ENCODE data around the gene HPSE2.

Gene HPSE2

DNA sequence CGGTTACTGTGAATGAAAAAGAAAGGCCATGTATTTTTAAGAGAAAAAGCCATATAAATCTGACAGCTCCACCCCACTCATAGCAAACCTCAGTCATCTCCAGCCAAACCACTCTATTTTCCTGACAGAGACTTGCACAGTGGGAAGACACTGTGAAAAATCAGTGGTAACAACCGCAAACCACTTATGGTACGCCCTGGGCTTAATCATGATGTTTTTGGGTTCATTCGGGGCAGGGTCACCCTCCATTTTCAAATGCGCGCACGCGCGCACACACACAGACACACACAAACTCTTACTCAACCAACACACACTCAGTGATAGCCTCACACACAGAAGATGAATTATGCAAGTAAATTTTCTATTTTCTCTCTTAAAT lies 706.9 kb downstream of the HPSE2 start:
- TF ChIP-seq, protein P1, sequence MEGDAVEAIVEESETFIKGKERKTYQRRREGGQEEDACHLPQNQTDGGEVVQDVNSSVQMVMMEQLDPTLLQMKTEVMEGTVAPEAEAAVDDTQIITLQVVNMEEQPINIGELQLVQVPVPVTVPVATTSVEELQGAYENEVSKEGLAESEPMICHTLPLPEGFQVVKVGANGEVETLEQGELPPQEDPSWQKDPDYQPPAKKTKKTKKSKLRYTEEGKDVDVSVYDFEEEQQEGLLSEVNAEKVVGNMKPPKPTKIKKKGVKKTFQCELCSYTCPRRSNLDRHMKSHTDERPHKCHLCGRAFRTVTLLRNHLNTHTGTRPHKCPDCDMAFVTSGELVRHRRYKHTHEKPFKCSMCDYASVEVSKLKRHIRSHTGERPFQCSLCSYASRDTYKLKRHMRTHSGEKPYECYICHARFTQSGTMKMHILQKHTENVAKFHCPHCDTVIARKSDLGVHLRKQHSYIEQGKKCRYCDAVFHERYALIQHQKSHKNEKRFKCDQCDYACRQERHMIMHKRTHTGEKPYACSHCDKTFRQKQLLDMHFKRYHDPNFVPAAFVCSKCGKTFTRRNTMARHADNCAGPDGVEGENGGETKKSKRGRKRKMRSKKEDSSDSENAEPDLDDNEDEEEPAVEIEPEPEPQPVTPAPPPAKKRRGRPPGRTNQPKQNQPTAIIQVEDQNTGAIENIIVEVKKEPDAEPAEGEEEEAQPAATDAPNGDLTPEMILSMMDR (conservative IDR thresholded peaks at IDR 0.05): no peak
- no peak overlapping the region for H3K27ac ChIP-seq

DNA sequence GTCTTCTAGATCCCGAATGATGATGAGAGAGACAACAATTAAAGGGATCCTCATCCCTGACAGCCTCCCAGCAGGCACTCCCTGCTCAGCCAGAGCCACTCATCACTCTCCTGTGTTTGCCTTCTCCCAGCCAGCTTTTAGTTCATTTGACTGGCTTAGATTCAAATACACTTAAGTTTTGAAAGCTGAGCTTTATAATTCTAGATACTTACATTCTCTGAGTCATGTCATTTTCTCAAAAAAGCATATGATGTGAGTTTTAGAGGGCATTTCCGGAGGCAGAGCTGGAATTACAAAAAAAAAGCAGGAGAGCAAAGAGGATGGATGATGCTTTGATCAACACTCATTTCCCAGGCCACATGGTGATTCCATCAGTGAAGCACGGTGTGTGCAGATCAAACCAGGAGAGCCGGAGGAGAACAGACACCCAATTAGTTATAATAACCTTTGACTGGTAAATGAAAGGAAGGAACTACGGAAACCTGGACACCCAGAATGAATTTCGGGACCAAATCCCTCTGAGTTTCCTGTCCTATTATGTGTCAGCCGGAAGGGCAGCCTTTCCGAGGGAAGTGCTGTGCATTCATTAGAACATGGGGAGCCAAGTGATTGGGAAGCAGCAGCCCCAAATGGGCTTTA lies 707.4 kb downstream of the HPSE2 start:
- no peak overlapping the region for H3K27ac ChIP-seq
- TF ChIP-seq, protein P1 (conservative IDR thresholded peaks at IDR 0.05): no peak

DNA sequence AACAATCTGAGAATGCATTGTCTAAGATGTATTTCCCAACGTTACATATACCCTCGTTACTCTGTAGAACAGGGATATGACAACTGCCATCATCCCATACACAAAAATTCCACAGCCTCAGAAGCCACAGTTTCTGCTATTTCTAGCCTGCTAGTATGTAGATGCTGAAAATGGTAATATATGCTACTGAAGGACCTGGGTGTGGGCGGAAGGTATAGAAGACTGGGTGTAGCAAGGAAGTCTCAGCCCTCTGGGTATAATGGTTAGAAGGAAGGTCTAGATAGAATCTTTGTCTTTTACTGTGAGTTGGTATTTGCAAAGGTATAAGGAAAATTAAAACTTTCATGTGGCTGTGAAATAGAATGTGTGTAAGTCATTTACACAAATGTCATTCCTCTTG lies 709.7 kb downstream of the HPSE2 start:
- no peak overlapping the region for H3K27ac ChIP-seq
- TF ChIP-seq, protein P1 (conservative IDR thresholded peaks at IDR 0.05): no peak

DNA sequence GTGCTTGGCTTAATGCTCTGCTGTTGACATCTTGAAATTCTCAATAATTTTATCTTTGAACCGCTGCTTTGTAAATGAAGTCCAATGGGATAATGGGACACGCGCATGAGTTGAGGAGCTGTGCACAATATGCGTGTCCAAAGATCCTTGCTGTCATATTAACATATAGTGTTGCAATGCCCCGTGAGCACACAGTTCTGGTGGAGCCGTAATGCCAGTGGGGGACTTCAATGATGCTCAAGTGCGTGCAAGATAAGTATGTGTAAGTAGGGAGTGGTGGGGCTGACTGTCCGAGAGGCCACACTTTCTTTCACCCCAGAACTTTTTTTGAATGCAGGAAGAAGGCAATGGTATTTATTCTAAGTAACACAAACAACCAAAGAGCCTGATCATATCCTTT lies 711.5 kb downstream of the HPSE2 start:
- TF ChIP-seq, protein P1 (conservative IDR thresholded peaks at IDR 0.05): no peak
- no peak overlapping the region for H3K27ac ChIP-seq

DNA sequence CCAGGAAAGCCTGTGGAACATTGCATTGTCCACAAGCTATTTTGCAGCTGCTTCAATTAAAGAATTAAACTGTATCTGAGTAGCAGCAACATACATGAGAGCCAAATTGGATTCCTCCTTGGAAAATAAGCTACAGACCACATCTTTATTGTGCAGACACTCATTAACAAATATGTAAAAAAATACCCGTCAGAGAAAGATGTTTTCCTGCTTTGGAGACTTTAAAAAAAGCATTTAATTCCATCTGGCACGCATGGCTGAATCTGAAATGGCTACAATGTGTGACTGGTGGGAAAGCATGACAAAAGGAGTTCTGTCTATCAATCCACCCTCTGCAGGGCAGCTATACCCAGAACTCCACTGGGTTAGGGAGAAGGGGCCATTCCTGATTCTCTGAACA lies 715.8 kb downstream of the HPSE2 start:
- TF ChIP-seq, protein P1 (conservative IDR thresholded peaks at IDR 0.05): no peak
- H3K27ac ChIP-seq: no peak overlapping the region

DNA sequence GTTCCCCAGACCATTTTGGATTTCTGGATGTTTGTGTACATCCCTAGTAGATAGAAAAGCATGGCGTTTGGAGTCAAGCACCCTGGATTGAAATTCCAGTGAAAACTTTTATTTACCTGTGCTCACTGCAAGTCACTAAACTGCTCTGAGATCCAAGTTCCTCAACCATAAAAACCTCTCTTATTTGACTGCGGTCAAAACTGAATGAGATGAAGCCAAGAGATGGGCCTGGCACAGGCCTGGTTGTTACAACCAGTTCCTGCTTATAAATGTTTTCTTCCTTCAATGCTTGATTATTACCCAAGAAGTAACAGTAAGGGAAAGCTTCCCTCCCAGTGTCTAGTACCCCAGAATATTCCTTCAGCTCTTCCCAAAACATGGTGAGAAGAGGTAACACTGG lies 718.0 kb downstream of the HPSE2 start:
- no peak overlapping the region for H3K27ac ChIP-seq
- TF ChIP-seq, protein P1 (conservative IDR thresholded peaks at IDR 0.05): no peak

DNA sequence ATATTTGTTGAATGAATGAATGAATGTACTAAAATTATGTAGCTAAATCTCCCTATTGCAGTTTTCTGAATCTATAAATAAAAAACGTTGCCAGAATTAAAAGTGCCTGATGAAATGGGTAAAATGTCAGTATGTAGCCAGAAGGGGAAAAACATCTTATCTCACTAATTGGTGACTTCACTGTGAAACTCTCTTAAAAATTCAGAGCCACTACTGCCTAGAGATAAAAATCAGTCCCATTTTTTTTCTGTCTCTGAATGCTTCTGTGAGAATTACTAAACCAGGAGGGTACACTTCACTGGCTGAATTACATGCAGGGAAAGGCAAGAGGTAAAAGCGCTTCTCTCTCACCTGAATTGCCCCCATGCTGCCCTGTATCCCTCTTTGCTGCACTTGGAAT lies 719.3 kb downstream of the HPSE2 start:
- TF ChIP-seq, protein P1 (conservative IDR thresholded peaks at IDR 0.05): no peak
- H3K27ac ChIP-seq: no peak overlapping the region

Measured in VCaP (cell line).